ENCODE data around the gene SRPX. TPM values are rescaled to one million over a fixed set of nuclear protein-coding genes. Genes with fewer than 3 reads are reported as not detected.

The SRPX gene
- total and polyA plus RNA-seq, 10 of the 15 experiments (the other 5 are each of a cell fraction or from before 2014, with no cell fraction given) = 0.05 to 0.79 (median 0.23) TPM; not detected in 1

DNA sequence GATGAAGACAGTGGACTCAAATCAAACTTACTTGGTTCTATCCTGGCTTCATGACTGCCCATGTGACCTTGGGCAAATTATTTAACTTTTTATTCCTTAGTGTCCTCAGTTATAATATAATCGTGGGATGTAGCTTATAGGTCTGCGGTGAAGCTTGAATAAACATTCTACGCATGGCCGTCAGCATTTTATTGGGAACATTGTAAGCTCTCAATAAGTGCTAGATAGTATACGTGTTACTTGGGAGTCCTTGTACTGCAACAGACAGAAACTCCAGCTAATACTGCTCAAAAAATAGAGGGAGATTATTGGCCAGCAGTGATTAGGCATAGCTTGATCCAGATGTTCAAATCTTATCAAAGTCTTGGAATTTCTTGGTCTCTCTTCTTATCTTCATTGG is 109.5 kb downstream of the SRPX start (continued):
- TF ChIP-seq, protein P1, sequence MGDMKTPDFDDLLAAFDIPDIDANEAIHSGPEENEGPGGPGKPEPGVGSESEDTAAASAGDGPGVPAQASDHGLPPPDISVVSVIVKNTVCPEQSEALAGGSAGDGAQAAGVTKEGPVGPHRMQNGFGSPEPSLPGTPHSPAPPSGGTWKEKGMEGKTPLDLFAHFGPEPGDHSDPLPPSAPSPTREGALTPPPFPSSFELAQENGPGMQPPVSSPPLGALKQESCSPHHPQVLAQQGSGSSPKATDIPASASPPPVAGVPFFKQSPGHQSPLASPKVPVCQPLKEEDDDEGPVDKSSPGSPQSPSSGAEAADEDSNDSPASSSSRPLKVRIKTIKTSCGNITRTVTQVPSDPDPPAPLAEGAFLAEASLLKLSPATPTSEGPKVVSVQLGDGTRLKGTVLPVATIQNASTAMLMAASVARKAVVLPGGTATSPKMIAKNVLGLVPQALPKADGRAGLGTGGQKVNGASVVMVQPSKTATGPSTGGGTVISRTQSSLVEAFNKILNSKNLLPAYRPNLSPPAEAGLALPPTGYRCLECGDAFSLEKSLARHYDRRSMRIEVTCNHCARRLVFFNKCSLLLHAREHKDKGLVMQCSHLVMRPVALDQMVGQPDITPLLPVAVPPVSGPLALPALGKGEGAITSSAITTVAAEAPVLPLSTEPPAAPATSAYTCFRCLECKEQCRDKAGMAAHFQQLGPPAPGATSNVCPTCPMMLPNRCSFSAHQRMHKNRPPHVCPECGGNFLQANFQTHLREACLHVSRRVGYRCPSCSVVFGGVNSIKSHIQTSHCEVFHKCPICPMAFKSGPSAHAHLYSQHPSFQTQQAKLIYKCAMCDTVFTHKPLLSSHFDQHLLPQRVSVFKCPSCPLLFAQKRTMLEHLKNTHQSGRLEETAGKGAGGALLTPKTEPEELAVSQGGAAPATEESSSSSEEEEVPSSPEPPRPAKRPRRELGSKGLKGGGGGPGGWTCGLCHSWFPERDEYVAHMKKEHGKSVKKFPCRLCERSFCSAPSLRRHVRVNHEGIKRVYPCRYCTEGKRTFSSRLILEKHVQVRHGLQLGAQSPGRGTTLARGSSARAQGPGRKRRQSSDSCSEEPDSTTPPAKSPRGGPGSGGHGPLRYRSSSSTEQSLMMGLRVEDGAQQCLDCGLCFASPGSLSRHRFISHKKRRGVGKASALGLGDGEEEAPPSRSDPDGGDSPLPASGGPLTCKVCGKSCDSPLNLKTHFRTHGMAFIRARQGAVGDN (IDR thresholded peaks at IDR 0.05) = no peak
- TF ChIP-seq, protein P2, sequence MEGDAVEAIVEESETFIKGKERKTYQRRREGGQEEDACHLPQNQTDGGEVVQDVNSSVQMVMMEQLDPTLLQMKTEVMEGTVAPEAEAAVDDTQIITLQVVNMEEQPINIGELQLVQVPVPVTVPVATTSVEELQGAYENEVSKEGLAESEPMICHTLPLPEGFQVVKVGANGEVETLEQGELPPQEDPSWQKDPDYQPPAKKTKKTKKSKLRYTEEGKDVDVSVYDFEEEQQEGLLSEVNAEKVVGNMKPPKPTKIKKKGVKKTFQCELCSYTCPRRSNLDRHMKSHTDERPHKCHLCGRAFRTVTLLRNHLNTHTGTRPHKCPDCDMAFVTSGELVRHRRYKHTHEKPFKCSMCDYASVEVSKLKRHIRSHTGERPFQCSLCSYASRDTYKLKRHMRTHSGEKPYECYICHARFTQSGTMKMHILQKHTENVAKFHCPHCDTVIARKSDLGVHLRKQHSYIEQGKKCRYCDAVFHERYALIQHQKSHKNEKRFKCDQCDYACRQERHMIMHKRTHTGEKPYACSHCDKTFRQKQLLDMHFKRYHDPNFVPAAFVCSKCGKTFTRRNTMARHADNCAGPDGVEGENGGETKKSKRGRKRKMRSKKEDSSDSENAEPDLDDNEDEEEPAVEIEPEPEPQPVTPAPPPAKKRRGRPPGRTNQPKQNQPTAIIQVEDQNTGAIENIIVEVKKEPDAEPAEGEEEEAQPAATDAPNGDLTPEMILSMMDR (IDR thresholded peaks at IDR 0.05 in 2 of 3, conservative IDR thresholded peaks at IDR 0.05 in 1 of 3; ENCODE audit: control insufficient read depth in 2 of 3, extremely low read depth in 1 of 3, insufficient read depth in 1 of 3, low read depth in 3 of 3, low read length in 3 of 3) = no peak
- TF ChIP-seq RCOR1 (conservative IDR thresholded peaks at IDR 0.05; ENCODE audit: low read depth, low read length) = no peak
- no peak for TF ChIP-seq BRCA1 (IDR thresholded peaks at IDR 0.05; ENCODE audit: low read depth, low read length)

DNA sequence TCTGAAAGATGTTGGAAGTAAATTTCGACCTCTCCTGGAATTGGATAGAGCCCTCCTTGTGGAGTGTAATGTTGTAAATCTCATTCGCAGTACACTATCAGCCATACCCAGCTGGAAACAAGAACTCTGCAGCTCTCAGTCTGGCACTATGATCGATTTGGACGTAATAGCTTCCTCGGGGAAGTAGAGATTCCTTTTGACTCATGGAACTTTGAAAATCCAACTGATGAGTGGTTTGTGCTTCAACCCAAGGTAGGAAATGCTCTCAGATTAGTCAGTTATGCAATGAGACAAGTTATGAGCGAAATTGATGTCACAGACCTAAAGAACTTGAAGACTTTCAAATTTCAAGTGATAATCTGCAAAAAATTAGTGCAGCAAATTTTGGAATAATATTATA is 110.4 kb downstream of the SRPX start:
- Histone ChIP-seq H3K4me1 (ENCODE audit: control insufficient read depth, insufficient read depth, low read length) (no peaks in the 10 kb centered on the region), H3K27ac (ENCODE audit: control insufficient read depth, insufficient read depth) (no peak overlapping the region), H3K36me3 (ENCODE audit: control insufficient read depth in 2 of 2, insufficient read depth in 2 of 2, low read length in 1 of 2) (no peaks in the 10 kb centered on the region), H3K9me3 (replicated peaks; ENCODE audit: control insufficient read depth, insufficient read depth, low read length) (no peaks in the 10 kb centered on the region), H3K79me2 (ENCODE audit: control insufficient read depth, insufficient read depth, low read length) (no peaks in the 10 kb centered on the region), H3K4me2 (ENCODE audit: control insufficient read depth, insufficient read depth) (no peak overlapping the region), H3K27me3 (replicated peaks in 1 of 2; ENCODE audit: control insufficient read depth in 2 of 2, insufficient read depth in 2 of 2, low read length in 1 of 2) (no peaks in the 10 kb centered on the region), H4K20me1 (ENCODE audit: control insufficient read depth, insufficient read depth) (no peaks in the 10 kb centered on the region), H3K9ac (ENCODE audit: control insufficient read depth, insufficient read depth, low read length) (no peak overlapping the region), H3K4me3 (no peak overlapping the region), H2AFZ (ENCODE audit: control insufficient read depth, low read depth, low read length) (no peak overlapping the region)
- FAIRE-seq (no peak), DNase-seq (ENCODE audit: low read depth, low spot score) (no peak), ATAC-seq (no peak)
- WGBS (ENCODE audit: insufficient coverage, insufficient replicate concordance, low lambda C conversion rate, missing lambda C conversion rate) = 35% methylated on average over 6 of the region's 6 CpGs
- POLR2A ChIA-PET = interaction anchor here (0.6 kb wide), 1 partner anchor 549 kb away, joined by 3 read pairs; no protein-coding TSS in a partner anchor
- SMC1A ChIA-PET (ENCODE audit: uncharacterized antibody, unreplicated experiment) = interaction anchor here (0.7 to 1.6 kb wide), 4 partner anchors 11 to 57 kb away, joined by 3 to 5 read pairs (median 4); no protein-coding TSS in a partner anchor
- intact Hi-C loops (cut with micrococcal nuclease; ENCODE audit: unreplicated experiment) = no loop called here
- CTCF ChIA-PET = no interaction called here
- RAD21 ChIA-PET (ENCODE audit: unreplicated experiment) = no interaction called here
- in situ Hi-C loops (cut with MboI) = no loop called here
- no TSS peak for BruUV-seq (replicated peaks)
- TF ChIP-seq MEF2A (IDR thresholded peaks at IDR 0.05; ENCODE audit: insufficient read depth, low read depth, low read length) = no peak
- TF ChIP-seq IRF4 (IDR thresholded peaks at IDR 0.05; ENCODE audit: low read depth, low read length) = no peak
- no peak for TF ChIP-seq ZBTB40 (IDR thresholded peaks at IDR 0.05; ENCODE audit: borderline replicate concordance)
- no peak for TF ChIP-seq BHLHE40 (IDR thresholded peaks at IDR 0.05; ENCODE audit: borderline replicate concordance in 1 of 2, low read depth in 2 of 2, low read length in 1 of 2)
- TF ChIP-seq NBN (IDR thresholded peaks at IDR 0.05) = no peak
- TF ChIP-seq SMC3 (IDR thresholded peaks at IDR 0.05; ENCODE audit: borderline replicate concordance, low read length) = no peak
- TF ChIP-seq PAX8 (IDR thresholded peaks at IDR 0.05) = no peak
- no peak for TF ChIP-seq NFXL1 (IDR thresholded peaks at IDR 0.05; ENCODE audit: borderline replicate concordance)
- TF ChIP-seq TCF12 (IDR thresholded peaks at IDR 0.05; ENCODE audit: low read depth, low read length) = no peak

All from GM12878 (cell line).